ENCODE measurements around the gene ERC1. TPM values are rescaled to one million over a fixed set of nuclear protein-coding genes. Genes with fewer than 3 reads are reported as not detected.

The ERC1 gene
- total and polyA plus RNA-seq, 2 of the 4 experiments (the other 2 are of a cell fraction) = 11.6 to 25.6 TPM

- H3K27ac ChIP-seq (ENCODE audit: insufficient read depth, low read length) = no peak overlapping the region
- dilution Hi-C loops (cut with HindIII; ENCODE audit: low sequenced_read_pairs, unreplicated experiment) = no loop called here
- in situ Hi-C loops (cut with MboI; ENCODE audit: low sequenced_read_pairs) = no loop called here
Measured at GRCh38 chr12:1367331-1368291, 376.6 kb downstream of the ERC1 start.

More at GRCh38 chr12:1367331-1368291, 376.6 kb downstream of the ERC1 start:
- Histone ChIP-seq H3K79me1 (ENCODE audit: low read depth in 1 of 2, low read length in 2 of 2) (peaks cover 6 to 10% of the 10 kb centered on the region in 2 experiments; a peak in 2 of 4 replicates), H2AK9ac (replicated peaks; ENCODE audit: low read depth, low read length, poor library complexity) (no peak overlapping the region), H3K4me1 (ENCODE audit: control insufficient read depth, insufficient read depth, low read length) (peaks cover 2% of the 10 kb centered on the region; the same call in 1 of the 2 replicates), H3K36me3 (ENCODE audit: control insufficient read depth, insufficient read depth, low read length) (peaks cover 6% of the 10 kb centered on the region), H2BK20ac (ENCODE audit: low read depth, low read length) (no peak overlapping the region), H4K20me1 (ENCODE audit: insufficient read depth, low read length) (no peaks in the 10 kb centered on the region), H4K91ac (ENCODE audit: insufficient read depth, low read depth, low read length) (no peak overlapping the region), H3K14ac (replicated peaks; ENCODE audit: low read depth, low read length) (no peak overlapping the region), H3K4me3 (ENCODE audit: insufficient read depth, low read depth, low read length) (no peak overlapping the region), H3K18ac (ENCODE audit: low read depth, low read length) (no peak overlapping the region), H3K56ac (ENCODE audit: extremely low read depth, insufficient read depth, low read length) (no peak overlapping the region), H3K4me2 (ENCODE audit: low read depth, low read length) (no peak overlapping the region), H2BK120ac (ENCODE audit: low read depth, low read length) (no peak overlapping the region), H3K23ac (ENCODE audit: low read depth, low read length) (no peak overlapping the region), H3K4ac (ENCODE audit: low read depth, low read length) (no peak overlapping the region), H2BK15ac (ENCODE audit: low read depth, low read length) (no peak overlapping the region), H2AK5ac (ENCODE audit: low read depth, low read length) (no peak overlapping the region), H3K9me1 (ENCODE audit: insufficient read depth, low read length) (no peaks in the 10 kb centered on the region), H3K27me3 (ENCODE audit: control insufficient read depth, insufficient read depth, low read length) (no peaks in the 10 kb centered on the region), H4K5ac (ENCODE audit: low read depth, low read length) (no peak overlapping the region), H3K9ac (ENCODE audit: low read depth, low read length) (no peak overlapping the region), H2AFZ (replicated peaks; ENCODE audit: low read length, poor library complexity) (no peak overlapping the region), H2BK5ac (ENCODE audit: low read depth, low read length, poor library complexity, severe bottlenecking) (no peak overlapping the region), H4K8ac (ENCODE audit: low read depth in 2 of 2, low read length in 2 of 2) (no peak overlapping the region), H3K9me3 (ENCODE audit: control insufficient read depth, insufficient read depth, low read length) (no peaks in the 10 kb centered on the region)
- DNase-seq (no peak), ATAC-seq (ENCODE audit: low read depth) (no peak)
- intact Hi-C loops (cut with micrococcal nuclease) = no loop called here
- POLR2A ChIA-PET (ENCODE audit: unreplicated experiment) = no interaction called here
- CTCF ChIA-PET = interaction anchor here (1.0 kb wide), 1 partner anchor 249 kb away, joined by 4 read pairs; no protein-coding TSS in a partner anchor
- TF ChIP-seq MAZ (IDR thresholded peaks at IDR 0.05; ENCODE audit: borderline replicate concordance, low read depth, low read length) (no peak), ELK1 (IDR thresholded peaks at IDR 0.05; ENCODE audit: borderline replicate concordance, low read depth, low read length) (no peak), USF2 (IDR thresholded peaks at IDR 0.05; ENCODE audit: low read depth, low read length) (no peak), RCOR1 (IDR thresholded peaks at IDR 0.05; ENCODE audit: insufficient replicate concordance, low read length) (no peak), RFX5 (IDR thresholded peaks at IDR 0.05; ENCODE audit: low read depth, low read length) (no peak), SMC3 (IDR thresholded peaks at IDR 0.05; ENCODE audit: low read depth, low read length) (no peak), NFE2L2 (IDR thresholded peaks at IDR 0.05; ENCODE audit: low read depth, low read length) (no peak), POLR2A (IDR thresholded peaks at IDR 0.05; ENCODE audit: low read depth, low read length) (no peak), FOS (IDR thresholded peaks at IDR 0.05; ENCODE audit: low read depth, low read length) (no peak)
- no CpG with 5 or more reads among the region's 10 CpGs for WGBS, 2 experiments (ENCODE audit: extremely low coverage in 2 of 2, insufficient read length in 1 of 2)
- BruUV-seq (replicated peaks) = no TSS peak
